GM23338 (cell line): ENCODE measurements around the gene RHOH.

ENCODE experiments used
- CREB1 ChIP-seq: fragments of 250-450 bp; sonication (Bioruptor Pico); IDR thresholded peaks from 2 replicates; pipeline ENCODE4 v1.5.0; 2020; ENCODE audit warnings: low read depth, mild to moderate bottlenecking, moderate library complexity
- EZH2 ChIP-seq: fragments of 200-600 bp; sonication (generic); IDR thresholded peaks from one replicate; pipeline ENCODE4 v1.8.0; 2017; ENCODE audit warnings: antibody characterized with exemption, mild to moderate bottlenecking, low read depth; ENCODE audit not compliant: unreplicated experiment
- EZH2phosphoT487 ChIP-seq: fragments of 200-600 bp; sonication (generic); IDR thresholded peaks from one replicate; pipeline ENCODE4 v1.8.1; 2018; ENCODE audit warnings: antibody characterized with exemption; ENCODE audit not compliant: unreplicated experiment
- POLR2AphosphoS5 ChIP-seq: IDR thresholded peaks from 2 replicates; pipeline ENCODE4 v1.6.1; 2016; ENCODE audit warnings: antibody characterized with exemption, low read depth
- STAT1 ChIP-seq: IDR thresholded peaks from one replicate; pipeline ENCODE4 v1.6.1; 2016; ENCODE audit warnings: antibody characterized with exemption; ENCODE audit not compliant: unreplicated experiment
- ZNF114 ChIP-seq: fragments of 250-450 bp; sonication (Bioruptor Pico); IDR thresholded peaks from 2 replicates; pipeline ENCODE4 v1.5.0; 2020; ENCODE audit warnings: mild to moderate bottlenecking, moderate library complexity
- TF ChIP-seq, protein P1 (sequence below), 2 experiments: fragments of 200-600 bp in 1 of 2; sonication (generic) in 1 of 2; conservative IDR thresholded peaks; 2 replicates each; pipeline versions ENCODE4 v1.5.1 to v1.6.1; 2016 to 2017; ENCODE audit warnings: antibody characterized with exemption in 2 of 2, low read depth in 2 of 2, mild to moderate bottlenecking in 2 of 2, moderate library complexity in 1 of 2
- TF ChIP-seq, protein P2 (sequence below): IDR thresholded peaks from one replicate; pipeline ENCODE4 v1.6.1; 2018; ENCODE audit warnings: antibody characterized with exemption; ENCODE audit not compliant: unreplicated experiment
- TF ChIP-seq, protein P3 (sequence below): IDR thresholded peaks from 2 replicates; pipeline ENCODE4 v1.6.1; 2016; ENCODE audit warnings: antibody characterized with exemption

DNA sequence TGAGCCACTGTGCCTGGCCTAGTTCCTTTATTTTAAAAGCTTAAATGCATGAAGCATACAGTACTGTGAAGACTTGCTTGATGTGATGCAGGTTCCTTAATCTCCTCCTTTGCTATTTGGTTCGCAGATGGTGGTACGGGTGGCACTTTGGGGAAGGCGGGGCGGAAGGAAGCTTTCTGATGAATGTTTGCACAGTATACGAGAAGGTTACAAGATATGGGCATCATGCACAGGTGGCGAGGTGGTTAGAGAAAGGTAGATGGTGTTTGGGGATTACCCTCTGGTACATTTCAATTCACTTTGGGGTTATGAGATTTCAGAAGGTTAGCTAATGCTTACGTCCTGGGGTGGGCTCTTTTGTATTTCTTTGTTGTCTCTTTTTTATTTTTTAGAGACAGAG, 17.2 kb downstream of the RHOH start:
- TF ChIP-seq POLR2AphosphoS5 (no peak), EZH2phosphoT487 (no peak), EZH2 (no peak), CREB1 (CRISPR knock-in tag) (no peak), ZNF114 (CRISPR knock-in tag) (no peak), STAT1 (no peak)
- TF ChIP-seq, protein P1, sequence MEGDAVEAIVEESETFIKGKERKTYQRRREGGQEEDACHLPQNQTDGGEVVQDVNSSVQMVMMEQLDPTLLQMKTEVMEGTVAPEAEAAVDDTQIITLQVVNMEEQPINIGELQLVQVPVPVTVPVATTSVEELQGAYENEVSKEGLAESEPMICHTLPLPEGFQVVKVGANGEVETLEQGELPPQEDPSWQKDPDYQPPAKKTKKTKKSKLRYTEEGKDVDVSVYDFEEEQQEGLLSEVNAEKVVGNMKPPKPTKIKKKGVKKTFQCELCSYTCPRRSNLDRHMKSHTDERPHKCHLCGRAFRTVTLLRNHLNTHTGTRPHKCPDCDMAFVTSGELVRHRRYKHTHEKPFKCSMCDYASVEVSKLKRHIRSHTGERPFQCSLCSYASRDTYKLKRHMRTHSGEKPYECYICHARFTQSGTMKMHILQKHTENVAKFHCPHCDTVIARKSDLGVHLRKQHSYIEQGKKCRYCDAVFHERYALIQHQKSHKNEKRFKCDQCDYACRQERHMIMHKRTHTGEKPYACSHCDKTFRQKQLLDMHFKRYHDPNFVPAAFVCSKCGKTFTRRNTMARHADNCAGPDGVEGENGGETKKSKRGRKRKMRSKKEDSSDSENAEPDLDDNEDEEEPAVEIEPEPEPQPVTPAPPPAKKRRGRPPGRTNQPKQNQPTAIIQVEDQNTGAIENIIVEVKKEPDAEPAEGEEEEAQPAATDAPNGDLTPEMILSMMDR (conservative IDR thresholded peaks at IDR 0.05; ENCODE audit: low read depth in 2 of 2) = no peak
- TF ChIP-seq, protein P2, sequence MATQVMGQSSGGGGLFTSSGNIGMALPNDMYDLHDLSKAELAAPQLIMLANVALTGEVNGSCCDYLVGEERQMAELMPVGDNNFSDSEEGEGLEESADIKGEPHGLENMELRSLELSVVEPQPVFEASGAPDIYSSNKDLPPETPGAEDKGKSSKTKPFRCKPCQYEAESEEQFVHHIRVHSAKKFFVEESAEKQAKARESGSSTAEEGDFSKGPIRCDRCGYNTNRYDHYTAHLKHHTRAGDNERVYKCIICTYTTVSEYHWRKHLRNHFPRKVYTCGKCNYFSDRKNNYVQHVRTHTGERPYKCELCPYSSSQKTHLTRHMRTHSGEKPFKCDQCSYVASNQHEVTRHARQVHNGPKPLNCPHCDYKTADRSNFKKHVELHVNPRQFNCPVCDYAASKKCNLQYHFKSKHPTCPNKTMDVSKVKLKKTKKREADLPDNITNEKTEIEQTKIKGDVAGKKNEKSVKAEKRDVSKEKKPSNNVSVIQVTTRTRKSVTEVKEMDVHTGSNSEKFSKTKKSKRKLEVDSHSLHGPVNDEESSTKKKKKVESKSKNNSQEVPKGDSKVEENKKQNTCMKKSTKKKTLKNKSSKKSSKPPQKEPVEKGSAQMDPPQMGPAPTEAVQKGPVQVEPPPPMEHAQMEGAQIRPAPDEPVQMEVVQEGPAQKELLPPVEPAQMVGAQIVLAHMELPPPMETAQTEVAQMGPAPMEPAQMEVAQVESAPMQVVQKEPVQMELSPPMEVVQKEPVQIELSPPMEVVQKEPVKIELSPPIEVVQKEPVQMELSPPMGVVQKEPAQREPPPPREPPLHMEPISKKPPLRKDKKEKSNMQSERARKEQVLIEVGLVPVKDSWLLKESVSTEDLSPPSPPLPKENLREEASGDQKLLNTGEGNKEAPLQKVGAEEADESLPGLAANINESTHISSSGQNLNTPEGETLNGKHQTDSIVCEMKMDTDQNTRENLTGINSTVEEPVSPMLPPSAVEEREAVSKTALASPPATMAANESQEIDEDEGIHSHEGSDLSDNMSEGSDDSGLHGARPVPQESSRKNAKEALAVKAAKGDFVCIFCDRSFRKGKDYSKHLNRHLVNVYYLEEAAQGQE = no peak
- TF ChIP-seq, protein P3, sequence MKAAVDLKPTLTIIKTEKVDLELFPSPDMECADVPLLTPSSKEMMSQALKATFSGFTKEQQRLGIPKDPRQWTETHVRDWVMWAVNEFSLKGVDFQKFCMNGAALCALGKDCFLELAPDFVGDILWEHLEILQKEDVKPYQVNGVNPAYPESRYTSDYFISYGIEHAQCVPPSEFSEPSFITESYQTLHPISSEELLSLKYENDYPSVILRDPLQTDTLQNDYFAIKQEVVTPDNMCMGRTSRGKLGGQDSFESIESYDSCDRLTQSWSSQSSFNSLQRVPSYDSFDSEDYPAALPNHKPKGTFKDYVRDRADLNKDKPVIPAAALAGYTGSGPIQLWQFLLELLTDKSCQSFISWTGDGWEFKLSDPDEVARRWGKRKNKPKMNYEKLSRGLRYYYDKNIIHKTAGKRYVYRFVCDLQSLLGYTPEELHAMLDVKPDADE = no peak
